ENCODE results near the gene TBC1D14.
"Not testable (repeated sequence)": the region's sequence is repeated elsewhere in the genome, so short reads cannot be mapped to it uniquely, and the experiment has no call there.

TBC1D14 gene

GRCh38 chr4:6890971-6891370 lies 18.7 kb upstream of the TBC1D14 start:
- DNase-seq: not testable (repeated sequence)

- no peak for DNase-seq
Measured at GRCh38 chr4:6891436-6892170, 18.0 kb upstream of the TBC1D14 start.

GRCh38 chr4:6892190-6892908 lies 17.3 kb upstream of the TBC1D14 start:
- DNase-seq: peak; percentile 42 to 43

GRCh38 chr4:6892909-6893202 lies 16.8 kb upstream of the TBC1D14 start:
- no peak for DNase-seq

GRCh38 chr4:6893449-6894085 lies 16.1 kb upstream of the TBC1D14 start:
- DNase-seq: no peak

GRCh38 chr4:6894086-6894478 lies 15.5 kb upstream of the TBC1D14 start:
- DNase-seq: no peak

GRCh38 chr4:6894528-6895498 lies 14.8 kb upstream of the TBC1D14 start:
- DNase-seq: no peak

GRCh38 chr4:6896035-6896434 lies 13.6 kb upstream of the TBC1D14 start:
- no peak for DNase-seq

GRCh38 chr4:6898763-6899162 lies 10.9 kb upstream of the TBC1D14 start:
- no peak for DNase-seq

GRCh38 chr4:6900181-6900812 lies 9.3 kb upstream of the TBC1D14 start:
- DNase-seq: no peak

- no peak for DNase-seq
Measured at GRCh38 chr4:6900956-6901355, 8.7 kb upstream of the TBC1D14 start.

GRCh38 chr4:6901669-6902317 lies 7.8 kb upstream of the TBC1D14 start:
- no peak for DNase-seq

- DNase-seq: no peak
Measured at GRCh38 chr4:6902318-6903042, 7.1 kb upstream of the TBC1D14 start.

GRCh38 chr4:6905516-6906445 lies 3.8 kb upstream of the TBC1D14 start:
- DNase-seq: no peak

GRCh38 chr4:6906486-6906885 lies 3.1 kb upstream of the TBC1D14 start:
- not testable (repeated sequence) for DNase-seq

- DNase-seq: peak in 1 of 2 donors; percentile 21
Measured at GRCh38 chr4:6907658-6908191, 1.9 kb upstream of the TBC1D14 start.

GRCh38 chr4:6908432-6909112 lies 1.1 kb upstream of the TBC1D14 start:
- no peak for DNase-seq

- peak in 1 of 2 donors; percentile 20 for DNase-seq
Measured at GRCh38 chr4:6909970-6910339, 329 bp downstream of the TBC1D14 start.

GRCh38 chr4:6910340-6910959 lies 824 bp downstream of the TBC1D14 start:
- DNase-seq: peak in 1 of 2 donors; percentile 22
